HepG2 (cell line): ENCODE measurements around the gene INPP4B. TPM values are rescaled to one million over a fixed set of nuclear protein-coding genes. Genes with fewer than 3 reads are reported as not detected.

Experiments used
- ATAC-seq: fragments of 200-7000 bp; cut with Tn5 transposase; 3 replicates; pipeline ENCODE4 v1.9.1; 2020; ENCODE audit warnings: mild to moderate bottlenecking, moderate library complexity
- BruUV-seq: library from RNA; stranded (reverse); fragments of 400-500 nt; replicated peaks from 2 replicates; lab custom pipeline; 2021; lab: Mats Ljungman, UMichigan
- CTCF ChIA-PET: fragments of 300-600 bp; formaldehyde crosslinking; extraction: SDS; loops from one replicate; lab custom pipeline; 2021; ENCODE audit warnings: low total read pairs, inconsistent platforms, low intra/inter-chr PET ratio; lab: Yijun Ruan, JAX
- POLR2A ChIA-PET: fragments of 350-600 bp; sonication (Branson Sonifier 250); formaldehyde crosslinking; loops from one replicate; lab custom pipeline; 2020; ENCODE audit warnings: antibody characterized with exemption, inconsistent platforms; lab: Yijun Ruan, JAX
- DNase-seq: peaks from one replicate; pipeline ENCODE4 v3.0.0-alpha.2; 2015; ENCODE audit warnings: low spot score
- FAIRE-seq: peaks from 3 replicates; lab custom pipeline; 2011; peaks lifted over from hg19 to GRCh38; lab: Jason Lieb, UNC
- H2AFZ ChIP-seq: one replicate; pipeline ENCODE4 v1.6.1; 2011; ENCODE audit warnings: low read length, inconsistent platforms
- H3K27ac ChIP-seq: fragments of 300-600 bp; 3 replicates; pipeline ENCODE4 v1.8.0; 2011; ENCODE audit warnings: mixed run types, mild to moderate bottlenecking, mixed read lengths, low read length, inconsistent platforms; ENCODE audit not compliant: insufficient read depth; ENCODE audit errors: extremely low read length
- H3K27me3 ChIP-seq, 2 experiments: fragments of 200-600 bp in 1 of 2; 2 replicates in 1 of 2; 3 replicates in 1 of 2; pipeline versions ENCODE4 v1.6.0 to v1.8.0; 2011; ENCODE audit warnings: low read length in 2 of 2, mild to moderate bottlenecking in 2 of 2, moderate library complexity in 2 of 2, inconsistent platforms in 1 of 2; ENCODE audit not compliant: insufficient read depth in 2 of 2, control insufficient read depth in 1 of 2
- H3K36me3 ChIP-seq, 2 experiments: fragments of 200-600 bp in 1 of 2; replicated peaks in 1 of 2; 2 replicates in 1 of 2; 3 replicates in 1 of 2; pipeline versions ENCODE4 v1.5.1 to v1.8.0; 2011; ENCODE audit warnings: low read length in 2 of 2, inconsistent platforms in 1 of 2; ENCODE audit not compliant: insufficient read depth in 2 of 2, control insufficient read depth in 1 of 2
- H3K4me1 ChIP-seq: 2 replicates; pipeline ENCODE4 v1.5.1; 2012; ENCODE audit warnings: low read length, inconsistent platforms; ENCODE audit not compliant: insufficient read depth
- H3K4me2 ChIP-seq: 2 replicates; pipeline ENCODE4 v1.6.0; 2011; ENCODE audit warnings: low read depth, low read length, inconsistent platforms
- H3K4me3 ChIP-seq, 3 experiments: fragments of 200-600 bp in 1 of 3; sonication (generic), shearing (Covaris generic) in 1 of 3; replicated peaks in 1 of 3; 2 replicates each; pipeline ENCODE4 v1.5.1; 2011 to 2016; ENCODE audit warnings: low read length in 3 of 3, inconsistent platforms in 2 of 3, low read depth in 2 of 3, mild to moderate bottlenecking in 2 of 3, control low read depth in 1 of 3, mixed read lengths in 1 of 3; ENCODE audit not compliant: insufficient read depth in 1 of 3
- H3K79me2 ChIP-seq: one replicate; pipeline ENCODE4 v1.6.1; 2011; ENCODE audit warnings: low read length, inconsistent platforms; ENCODE audit not compliant: insufficient read depth
- H3K9ac ChIP-seq: 2 replicates; pipeline ENCODE4 v1.6.0; 2011; ENCODE audit warnings: mild to moderate bottlenecking, low read depth, low read length, inconsistent platforms; ENCODE audit not compliant: insufficient read depth
- H3K9me3 ChIP-seq: 2 replicates; pipeline ENCODE4 v1.5.1; 2012; ENCODE audit warnings: mild to moderate bottlenecking, low read length
- H4K20me1 ChIP-seq: 2 replicates; pipeline ENCODE4 v1.6.0; 2011; ENCODE audit warnings: inconsistent platforms, mild to moderate bottlenecking, low read length, moderate library complexity; ENCODE audit not compliant: insufficient read depth
- BATF2 ChIP-seq: sonication (generic); formaldehyde crosslinking; IDR thresholded peaks from 2 replicates; pipeline ENCODE4 v1.8.0; 2022; ENCODE audit warnings: mild to moderate bottlenecking, missing genetic modification reagents, moderate library complexity
- BRCA1 ChIP-seq: sonication (generic); formaldehyde crosslinking; IDR thresholded peaks from 2 replicates; pipeline ENCODE4 v1.4.0; 2020; ENCODE audit warnings: missing genetic modification reagents
- FOXP1 ChIP-seq, 2 experiments: fragments of 450-650 bp in 1 of 2; IDR thresholded peaks; 2 replicates each; pipeline ENCODE4 v1.6.1; 2017 to 2018; ENCODE audit warnings: antibody characterized with exemption in 1 of 2
- LCORL ChIP-seq, 2 experiments: fragments of 450-650 bp in 1 of 2; sonication (generic) in 1 of 2; formaldehyde crosslinking in 1 of 2; IDR thresholded peaks; 2 replicates each; pipeline versions ENCODE4 v1.5.0 to v1.6.1; 2017 to 2020; ENCODE audit warnings: antibody characterized with exemption in 1 of 2, missing genetic modification reagents in 1 of 2
- POGK ChIP-seq: sonication (generic); formaldehyde crosslinking; conservative IDR thresholded peaks from 2 replicates; pipeline ENCODE4 v1.8.0; 2022; ENCODE audit warnings: mild to moderate bottlenecking, moderate library complexity, missing genetic modification reagents
- PPARG ChIP-seq: conservative IDR thresholded peaks from 2 replicates; pipeline ENCODE4 v1.6.1; 2016; ENCODE audit warnings: missing biosample characterization, missing genetic modification reagents
- TCF7 ChIP-seq: sonication (generic); IDR thresholded peaks from 2 replicates; pipeline ENCODE4 v1.6.1; 2016; ENCODE audit warnings: antibody characterized with exemption, low read depth
- ZBTB10 ChIP-seq: sonication (generic); formaldehyde crosslinking; IDR thresholded peaks from 2 replicates; pipeline ENCODE4 v1.4.0; 2020; ENCODE audit warnings: missing genetic modification reagents, borderline replicate concordance
- ZNF660 ChIP-seq: sonication (generic); formaldehyde crosslinking; IDR thresholded peaks from 2 replicates; pipeline ENCODE4 v1.5.1; 2020; ENCODE audit warnings: mild to moderate bottlenecking, low read depth, missing genetic modification reagents, borderline replicate concordance
- ZNF724P ChIP-seq: sonication (generic); formaldehyde crosslinking; IDR thresholded peaks from 2 replicates; pipeline ENCODE4 v1.8.0; 2022; ENCODE audit warnings: missing genetic modification reagents, borderline replicate concordance
- WGBS: methylation state at CpG from one replicate; pipeline ENCODE4 v1.1.6; 2017; ENCODE audit warnings: low lambda C conversion rate; 5-methylcytosine and 5-hydroxymethylcytosine counted together
- in situ Hi-C: cut with HindIII; loops from 2 replicates; pipeline ENCODE4 v1.10.0; 2017; ENCODE audit warnings: low pct_unique_long_range_greater_than_20kb; ENCODE audit not compliant: extremely low pct_ligation_motif_present
- intact Hi-C: fragments of 100-400 bp; cut with micrococcal nuclease; formaldehyde crosslinking; loops from one replicate; pipeline ENCODE4 v1.10.0; 2022; ENCODE audit not compliant: unreplicated experiment
- polyA plus RNA-seq, 8 experiments: library from polyadenylated mRNA; depleted of rRNA in 3 of 8; stranded (reverse) in 7 of 8; unstranded in 1 of 8; fragments of >200 nt; fragmentation: Illumina TruSeq in 4 of 8; extraction: Trizol in 4 of 8; gene quantifications; 2 replicates each; pipeline versions ENCODE4 v1.2.1 to v1.2.3, GENCODE V29; 2011 to 2016; ENCODE audit warnings: low read depth in 4 of 8, missing spikeins in 1 of 8, mixed read lengths in 1 of 8; ENCODE audit not compliant: insufficient read depth in 1 of 8
- total RNA-seq, 5 experiments: library from RNA; depleted of rRNA; stranded (reverse); fragments of >200 nt; fragmentation: Illumina TruSeq; extraction: Trizol; gene quantifications; 2 replicates each; pipeline ENCODE4 v1.2.3, GENCODE V29; 2016; ENCODE audit warnings: low read depth in 1 of 5

The INPP4B gene
- total and polyA plus RNA-seq, 2 of the 13 experiments (the other 11 are each of a cell fraction or from before 2014, with no cell fraction given) = not detected

GRCh38 chr4:142267101-142267500, 579.0 kb downstream of the INPP4B start (continued):
- no peak for TF ChIP-seq POGK (CRISPR knock-in tag)

GRCh38 chr4:142265946-142266345, 580.2 kb downstream of the INPP4B start:
- in situ Hi-C loops (no loop called here), intact Hi-C loops (no loop called here)
- Histone ChIP-seq H4K20me1 (no peaks in the 10 kb centered on the region), H3K9me3 (no peaks in the 10 kb centered on the region), H3K27me3 (no peaks in the 10 kb centered on the region), H2AFZ (no peak overlapping the region), H3K36me3 (no peaks in the 10 kb centered on the region), H3K4me1 (no peaks in the 10 kb centered on the region), H3K4me2 (no peak overlapping the region), H3K4me3 (no peak overlapping the region), H3K9ac (no peak overlapping the region), H3K79me2 (no peaks in the 10 kb centered on the region), H3K27ac (no peak overlapping the region)
- no peak for TF ChIP-seq LCORL (IDR thresholded peaks at IDR 0.05)
- no peak for TF ChIP-seq LCORL (CRISPR knock-in tag; IDR thresholded peaks at IDR 0.05)
- no peak for TF ChIP-seq TCF7
- TF ChIP-seq BRCA1 (CRISPR knock-in tag) = no peak
- TF ChIP-seq FOXP1 (IDR thresholded peaks at IDR 0.05) = no peak
- no peak for TF ChIP-seq FOXP1 (CRISPR knock-in tag; IDR thresholded peaks at IDR 0.05)
- TF ChIP-seq ZBTB10 (CRISPR knock-in tag) = no peak
- no peak for TF ChIP-seq PPARG
- TF ChIP-seq BATF2 (CRISPR knock-in tag) = no peak
- no peak for TF ChIP-seq ZNF724P (CRISPR knock-in tag)
- no peak for TF ChIP-seq ZNF660
- BruUV-seq = no TSS peak
- WGBS = 2% methylated on average over 2 of the region's 2 CpGs
- ChIA-PET POLR2A (no interaction called here), CTCF (no interaction called here)
- DNase-seq (no peak), ATAC-seq (no peak), FAIRE-seq (no peak)
